H1 (cell line): Measurements from ENCODE around the gene DHRS9. TPM values are rescaled to one million over a fixed set of nuclear protein-coding genes. Genes with fewer than 3 reads are reported as not detected.

ENCODE experiments used
- CTCF ChIA-PET: fragments of 300-600 bp; sonication (Branson Sonifier 250); formaldehyde crosslinking; loops from one replicate; lab custom pipeline; 2021; ENCODE audit not compliant: partially characterized antibody; lab: Charles Lee
- POLR2A ChIA-PET: fragments of 300-600 bp; sonication (Branson Sonifier 250); formaldehyde crosslinking; loops from one replicate; lab custom pipeline; 2021; ENCODE audit warnings: inconsistent platforms; ENCODE audit not compliant: partially characterized antibody; lab: Charles Lee
- DNase-seq, 2 experiments: peaks; one replicate each; pipeline versions ENCODE4 v3.0.0 to v3.0.0-alpha.2; 2010 to 2022; ENCODE audit warnings: low spot score in 2 of 2, low read depth in 1 of 2, mixed read lengths in 1 of 2
- FAIRE-seq: peaks from 2 replicates; lab custom pipeline; 2011; peaks lifted over from hg19 to GRCh38; lab: Jason Lieb, UNC
- H2AFZ ChIP-seq: 2 replicates; pipeline ENCODE4 v1.8.1; 2012; ENCODE audit warnings: low read length, inconsistent platforms
- H2AK5ac ChIP-seq: 2 replicates; pipeline ENCODE4 v1.6.1; 2013; ENCODE audit warnings: low read depth, low read length
- H2BK120ac ChIP-seq: replicated peaks from 2 replicates; pipeline ENCODE3; 2013; ENCODE audit warnings: low read depth, low read length, inconsistent platforms
- H2BK12ac ChIP-seq: 2 replicates; pipeline ENCODE4 v1.6.1; 2013; ENCODE audit warnings: low read depth, low read length
- H2BK15ac ChIP-seq: 2 replicates; pipeline ENCODE4 v1.6.1; 2013; ENCODE audit warnings: low read length
- H2BK20ac ChIP-seq: 2 replicates; pipeline ENCODE4 v1.6.1; 2013; ENCODE audit warnings: low read length
- H2BK5ac ChIP-seq: 2 replicates; pipeline ENCODE4 v1.6.1; 2013; ENCODE audit warnings: low read depth, low read length
- H3K14ac ChIP-seq: 2 replicates; pipeline ENCODE4 v1.6.1; 2013; ENCODE audit warnings: inconsistent platforms; ENCODE audit not compliant: insufficient read length
- H3K18ac ChIP-seq: 2 replicates; pipeline ENCODE4 v1.6.1; 2013; ENCODE audit warnings: low read length; ENCODE audit errors: extremely low read depth
- H3K23ac ChIP-seq: 2 replicates; pipeline ENCODE4 v1.6.1; 2013; ENCODE audit warnings: inconsistent platforms; ENCODE audit not compliant: insufficient read length
- H3K23me2 ChIP-seq: 2 replicates; pipeline ENCODE4 v1.6.1; 2013; ENCODE audit warnings: low read depth, low read length
- H3K27ac ChIP-seq: 2 replicates; pipeline ENCODE4 v1.6.1; 2011; ENCODE audit warnings: low read depth, low read length, inconsistent platforms
- H3K27me3 ChIP-seq, 4 experiments: replicated peaks in 1 of 4; 1 replicate in 1 of 4; 2 replicates in 3 of 4; pipeline versions ENCODE4 v1.6.1 to v1.8.1; 2011 to 2013; ENCODE audit warnings: low read length in 3 of 4, mild to moderate bottlenecking in 3 of 4, inconsistent platforms in 2 of 4, mixed read lengths in 2 of 4, moderate library complexity in 1 of 4; ENCODE audit not compliant: control insufficient read depth in 3 of 4, insufficient read depth in 3 of 4; ENCODE audit errors: extremely low read depth in 1 of 4
- H3K36me3 ChIP-seq, 4 experiments: 2 replicates each; pipeline versions ENCODE4 v1.6.1 to v1.8.1; 2011 to 2013; ENCODE audit warnings: mild to moderate bottlenecking in 4 of 4, low read length in 3 of 4, moderate library complexity in 2 of 4, control low read depth in 1 of 4, inconsistent platforms in 1 of 4; ENCODE audit not compliant: insufficient read depth in 4 of 4, control insufficient read depth in 2 of 4
- H3K4ac ChIP-seq: replicated peaks from 2 replicates; pipeline ENCODE3; 2013; ENCODE audit warnings: low read length, low read depth, mixed read lengths, inconsistent platforms; ENCODE audit not compliant: insufficient read length
- H3K4me1 ChIP-seq, 4 experiments: replicated peaks in 1 of 4; 1 replicate in 1 of 4; 2 replicates in 3 of 4; pipeline versions ENCODE4 v1.6.1 to v1.8.1; 2011 to 2013; ENCODE audit warnings: low read length in 3 of 4, inconsistent platforms in 2 of 4, mixed read lengths in 1 of 4; ENCODE audit not compliant: insufficient read depth in 4 of 4, control insufficient read depth in 3 of 4
- H3K4me2 ChIP-seq, 2 experiments: 2 replicates each; pipeline versions ENCODE4 v1.6.1 to v1.8.1; 2011 to 2013; ENCODE audit warnings: low read depth in 2 of 2, low read length in 2 of 2, control low read depth in 1 of 2, inconsistent platforms in 1 of 2, mild to moderate bottlenecking in 1 of 2; ENCODE audit not compliant: insufficient read depth in 1 of 2
- H3K4me3 ChIP-seq, 4 experiments: fragments of 200-600, 300-600 bp in 1 of 4; sonication (generic), shearing (Covaris generic), sonication (Bioruptor Twin) in 1 of 4; 2 replicates each; pipeline versions ENCODE4 v1.5.1 to v1.8.1; 2011 to 2016; ENCODE audit warnings: low read length in 4 of 4, low read depth in 3 of 4, control low read depth in 2 of 4, inconsistent platforms in 2 of 4, mild to moderate bottlenecking in 2 of 4, mixed read lengths in 1 of 4, moderate library complexity in 1 of 4; ENCODE audit not compliant: insufficient read depth in 2 of 4; ENCODE audit errors: extremely low read depth in 1 of 4
- H3K56ac ChIP-seq: replicated peaks from 2 replicates; pipeline ENCODE3; 2013; ENCODE audit warnings: low read depth, mild to moderate bottlenecking, mixed read lengths, low read length, inconsistent platforms; ENCODE audit not compliant: insufficient read length
- H3K79me1 ChIP-seq: 2 replicates; pipeline ENCODE4 v1.6.1; 2013; ENCODE audit warnings: low read depth, low read length, control low read depth
- H3K79me2 ChIP-seq, 2 experiments: 2 replicates each; pipeline versions ENCODE4 v1.6.1 to v1.8.1; 2012 to 2013; ENCODE audit warnings: low read length in 2 of 2, mild to moderate bottlenecking in 2 of 2, inconsistent platforms in 1 of 2; ENCODE audit not compliant: insufficient read depth in 2 of 2, control insufficient read depth in 1 of 2
- H3K9ac ChIP-seq, 4 experiments: replicated peaks in 1 of 4; 1 replicate in 1 of 4; 2 replicates in 3 of 4; pipeline versions ENCODE4 v1.6.1 to v1.8.1; 2011 to 2013; ENCODE audit warnings: low read depth in 3 of 4, low read length in 3 of 4, control low read depth in 2 of 4, mild to moderate bottlenecking in 2 of 4, moderate library complexity in 2 of 4, inconsistent platforms in 1 of 4; ENCODE audit errors: extremely low read depth in 1 of 4
- H3K9me3 ChIP-seq, 2 experiments: 2 replicates each; pipeline versions ENCODE4 v1.6.1 to v1.8.1; 2012 to 2013; ENCODE audit warnings: mild to moderate bottlenecking in 2 of 2, moderate library complexity in 2 of 2, control low read depth in 1 of 2, inconsistent platforms in 1 of 2, low read depth in 1 of 2, low read length in 1 of 2, mixed read lengths in 1 of 2; ENCODE audit not compliant: insufficient read depth in 2 of 2
- H4K20me1 ChIP-seq, 2 experiments: replicated peaks in 1 of 2; 2 replicates each; pipeline versions ENCODE3 to v1.8.1; 2011 to 2013; ENCODE audit warnings: inconsistent platforms in 2 of 2, low read length in 2 of 2, mild to moderate bottlenecking in 1 of 2; ENCODE audit not compliant: insufficient read depth in 2 of 2, control insufficient read depth in 1 of 2
- H4K5ac ChIP-seq: 2 replicates; pipeline ENCODE4 v1.6.1; 2013; ENCODE audit warnings: low read length, low read depth, mixed read lengths, inconsistent platforms; ENCODE audit not compliant: insufficient read length
- H4K8ac ChIP-seq: 2 replicates; pipeline ENCODE4 v1.8.0; 2013; ENCODE audit warnings: mild to moderate bottlenecking, moderate library complexity, low read length, inconsistent platforms; ENCODE audit not compliant: insufficient read depth; ENCODE audit errors: extremely low read depth
- H4K91ac ChIP-seq: replicated peaks from 2 replicates; pipeline ENCODE3; 2013; ENCODE audit warnings: low read length, mixed read lengths, inconsistent platforms; ENCODE audit not compliant: insufficient read length
- BRCA1 ChIP-seq: IDR thresholded peaks from 2 replicates; pipeline ENCODE4 v1.6.1; 2012; ENCODE audit warnings: low read depth, low read length, improper control_type of control experiment
- CHD2 ChIP-seq: IDR thresholded peaks from 2 replicates; pipeline ENCODE4 v1.6.1; 2012; ENCODE audit warnings: low read length, improper control_type of control experiment
- EP300 ChIP-seq, 2 experiments: IDR thresholded peaks; 1 replicate in 1 of 2; 2 replicates in 1 of 2; pipeline ENCODE4 v1.6.1; 2011 to 2012; ENCODE audit warnings: low read depth in 2 of 2, low read length in 2 of 2, mild to moderate bottlenecking in 2 of 2, borderline replicate concordance in 1 of 2, inconsistent platforms in 1 of 2, moderate library complexity in 1 of 2
- KDM4A ChIP-seq: IDR thresholded peaks from one replicate; pipeline ENCODE4 v1.7.1; 2012; ENCODE audit warnings: low read depth, mild to moderate bottlenecking, moderate library complexity, low read length, inconsistent platforms; ENCODE audit not compliant: severe bottlenecking
- MAX ChIP-seq: IDR thresholded peaks from 2 replicates; pipeline ENCODE4 v1.6.1; 2012; ENCODE audit warnings: inconsistent platforms
- WGBS, 2 experiments: shearing (Covaris generic) in 1 of 2; methylation state at CpG; one replicate each; pipeline versions ENCODE4 v1.1.6 to v1.1.7; 2013 to 2015; ENCODE audit warnings: low lambda C conversion rate in 2 of 2, mixed read lengths in 2 of 2, inconsistent platforms in 1 of 2, low coverage in 1 of 2, missing lambda C conversion rate in 1 of 2; ENCODE audit not compliant: insufficient replicate concordance in 2 of 2, insufficient coverage in 1 of 2, insufficient read length in 1 of 2; ENCODE audit errors: extremely low coverage in 1 of 2, missing lambda C conversion rate in 1 of 2; 5-methylcytosine and 5-hydroxymethylcytosine counted together
- polyA plus RNA-seq, 7 experiments: library from polyadenylated mRNA; depleted of rRNA in 3 of 7; stranded (reverse) in 5 of 7; unstranded in 2 of 7; fragments of >200 nt in 5 of 7; fragments of 200-250 nt in 2 of 7; gene quantifications; 1 replicate in 5 of 7; 2 replicates in 1 of 7; 4 replicates in 1 of 7; pipeline versions ENCODE4 v1.2.1 to v1.2.3, GENCODE V29; 2011 to 2013; ENCODE audit warnings: missing spikeins in 2 of 7, mixed read lengths in 2 of 7
- total RNA-seq: library from RNA; stranded (reverse); fragmentation: NEBNext Ultra II Directional; extraction: Animal tissue kit (Norgen Biotek cat#: 25700); gene quantifications from 2 replicates; pipeline ENCODE4 v1.2.1, GENCODE V29; 2021

The DHRS9 gene
- total and polyA plus RNA-seq, 2 of the 8 experiments (the other 6 are each of a cell fraction or from before 2014, with no cell fraction given): not detected

GRCh38 chr2:169077674-169078240 lies 8.4 kb downstream of the DHRS9 start:
- Histone ChIP-seq H3K79me1 (no peaks in the 10 kb centered on the region), H3K56ac (no peak overlapping the region), H3K23me2 (no peaks in the 10 kb centered on the region), H4K91ac (no peak overlapping the region), H2BK20ac (no peak overlapping the region), H2AFZ (no peak overlapping the region)
- CTCF ChIA-PET: no interaction called here
- no peak for DNase-seq
- TF ChIP-seq BRCA1 (no peak), KDM4A (no peak), MAX (no peak), CHD2 (no peak), EP300 (IDR thresholded peaks at IDR 0.05; ENCODE audit: borderline replicate concordance in 1 of 2, low read depth in 2 of 2, low read length in 2 of 2) (no peak)
- TF ChIP-seq, all 59 proteins: peak for 0
- Histone ChIP-seq H3K9ac (no peak overlapping the region), H3K27ac (no peak overlapping the region), H3K14ac (no peak overlapping the region), H3K4me1 (no peaks in the 10 kb centered on the region), H3K79me2 (no peaks in the 10 kb centered on the region), H4K8ac (no peak overlapping the region), H2BK5ac (no peak overlapping the region), H2BK120ac (no peak overlapping the region), H3K9me3 (no peaks in the 10 kb centered on the region), H3K4me2 (no peak overlapping the region), H2AK5ac (no peak overlapping the region), H2BK12ac (no peak overlapping the region), H3K27me3 (no peaks in the 10 kb centered on the region), H3K18ac (no peak overlapping the region), H3K36me3 (no peaks in the 10 kb centered on the region), H2BK15ac (no peak overlapping the region), H3K4ac (no peak overlapping the region), H4K20me1 (no peaks in the 10 kb centered on the region), H4K5ac (no peak overlapping the region), H3K23ac (no peak overlapping the region), H3K4me3 (no peak overlapping the region)
- WGBS, 2 experiments: 81% methylated on average over 2 of the region's 2 CpGs; no CpG with 5 or more reads in 1 of the 2 experiments
- no peak for FAIRE-seq
- POLR2A ChIA-PET: no interaction called here
